HEK293 (cell line): ENCODE results near the gene UBE2G1.
A peak's percentile ranks its signal among the peaks of the same experiment; 100 is the strongest.

Source experiments
- CTCF ChIP-seq: fragments of 450-650 bp; formaldehyde crosslinking; IDR thresholded peaks from 2 replicates; pipeline ENCODE4 v1.5.1; 2016; ENCODE audit warnings: missing biosample characterization, missing genetic modification characterization
- FEZF1 ChIP-seq: fragments of 450-650 bp; formaldehyde crosslinking; IDR thresholded peaks from 2 replicates; pipeline ENCODE4 v1.5.1; 2016; ENCODE audit warnings: missing biosample characterization, missing genetic modification characterization
- GLIS2 ChIP-seq: fragments of 450-650 bp; formaldehyde crosslinking; IDR thresholded peaks from 2 replicates; pipeline ENCODE4 v1.5.1; 2016; ENCODE audit warnings: missing biosample characterization, missing genetic modification characterization
- INSM2 ChIP-seq: fragments of 450-650 bp; formaldehyde crosslinking; IDR thresholded peaks from 2 replicates; pipeline ENCODE4 v1.5.1; 2016; ENCODE audit warnings: missing biosample characterization, missing genetic modification characterization
- KLF17 ChIP-seq: fragments of 450-650 bp; formaldehyde crosslinking; IDR thresholded peaks from 2 replicates; pipeline ENCODE4 v1.5.1; 2016; ENCODE audit warnings: missing biosample characterization, missing genetic modification characterization
- OVOL3 ChIP-seq: fragments of 450-650 bp; formaldehyde crosslinking; IDR thresholded peaks from 2 replicates; pipeline ENCODE4 v1.5.1; 2016; ENCODE audit warnings: missing biosample characterization, missing genetic modification characterization
- PRDM1 ChIP-seq: fragments of 450-650 bp; formaldehyde crosslinking; IDR thresholded peaks from 2 replicates; pipeline ENCODE4; 2016; ENCODE audit warnings: missing biosample characterization, missing genetic modification characterization
- SCRT2 ChIP-seq: fragments of 450-650 bp; formaldehyde crosslinking; IDR thresholded peaks from 2 replicates; pipeline ENCODE4 v1.5.1; 2016; ENCODE audit warnings: missing biosample characterization, missing genetic modification characterization
- SP7 ChIP-seq: fragments of 450-650 bp; formaldehyde crosslinking; IDR thresholded peaks from 2 replicates; pipeline ENCODE4 v1.5.1; 2016; ENCODE audit warnings: missing biosample characterization, missing genetic modification characterization
- YY1 ChIP-seq: fragments of 450-650 bp; formaldehyde crosslinking; IDR thresholded peaks from 2 replicates; pipeline ENCODE4 v1.5.1; 2018; ENCODE audit warnings: missing biosample characterization, missing genetic modification characterization
- ZBTB17 ChIP-seq: fragments of 450-650 bp; formaldehyde crosslinking; IDR thresholded peaks from 2 replicates; pipeline ENCODE4 v1.5.1; 2016; ENCODE audit warnings: missing biosample characterization, missing genetic modification characterization
- ZNF121 ChIP-seq: fragments of 450-650 bp; formaldehyde crosslinking; IDR thresholded peaks from 2 replicates; pipeline ENCODE4 v1.5.1; 2016; ENCODE audit warnings: missing biosample characterization, missing genetic modification characterization
- ZNF138 ChIP-seq: fragments of 450-650 bp; formaldehyde crosslinking; IDR thresholded peaks from 2 replicates; pipeline ENCODE4 v1.5.1; 2016; ENCODE audit warnings: missing biosample characterization, missing genetic modification characterization, borderline replicate concordance
- ZNF24 ChIP-seq: fragments of 450-650 bp; formaldehyde crosslinking; IDR thresholded peaks from 2 replicates; pipeline ENCODE4 v1.5.1; 2016; ENCODE audit warnings: missing biosample characterization, missing genetic modification characterization
- ZNF26 ChIP-seq: fragments of 450-650 bp; formaldehyde crosslinking; IDR thresholded peaks from 2 replicates; pipeline ENCODE4 v1.5.1; 2016; ENCODE audit warnings: missing biosample characterization, missing genetic modification characterization
- ZNF274 ChIP-seq, 2 experiments: fragments of 200-500 bp in 1 of 2; fragments of 450-650 bp in 1 of 2; sonication (Bioruptor generic) in 1 of 2; formaldehyde crosslinking in 1 of 2; IDR thresholded peaks; 2 replicates each; pipeline versions ENCODE4 v1.5.1 to v1.6.1; 2014 to 2016; ENCODE audit warnings: borderline replicate concordance in 1 of 2, inconsistent platforms in 1 of 2, low read length in 1 of 2, missing biosample characterization in 1 of 2, missing genetic modification characterization in 1 of 2
- ZNF324 ChIP-seq: fragments of 450-650 bp; formaldehyde crosslinking; IDR thresholded peaks from 2 replicates; pipeline ENCODE4 v1.5.1; 2016; ENCODE audit warnings: missing biosample characterization, missing genetic modification characterization
- ZNF394 ChIP-seq: fragments of 450-650 bp; formaldehyde crosslinking; IDR thresholded peaks from 2 replicates; pipeline ENCODE4 v1.5.1; 2016; ENCODE audit warnings: missing biosample characterization, missing genetic modification characterization, mild to moderate bottlenecking, moderate library complexity, borderline replicate concordance
- ZNF416 ChIP-seq: fragments of 450-650 bp; formaldehyde crosslinking; IDR thresholded peaks from 2 replicates; pipeline ENCODE4 v1.5.1; 2016; ENCODE audit warnings: missing biosample characterization, missing genetic modification characterization
- ZNF555 ChIP-seq: fragments of 450-650 bp; formaldehyde crosslinking; conservative IDR thresholded peaks from 2 replicates; pipeline ENCODE4 v1.5.1; 2017; ENCODE audit warnings: missing biosample characterization, mild to moderate bottlenecking, missing genetic modification characterization, inconsistent platforms
- ZNF600 ChIP-seq: fragments of 450-650 bp; formaldehyde crosslinking; IDR thresholded peaks from 2 replicates; pipeline ENCODE4 v1.5.1; 2016; ENCODE audit warnings: missing biosample characterization, missing genetic modification characterization
- ZNF639 ChIP-seq: fragments of 450-650 bp; formaldehyde crosslinking; IDR thresholded peaks from 2 replicates; pipeline ENCODE4 v1.5.1; 2016; ENCODE audit warnings: missing biosample characterization, missing genetic modification characterization
- ZNF654 ChIP-seq: fragments of 450-650 bp; formaldehyde crosslinking; IDR thresholded peaks from 2 replicates; pipeline ENCODE4 v1.5.1; 2016; ENCODE audit warnings: low read depth, missing biosample characterization, missing genetic modification characterization
- ZNF660 ChIP-seq: fragments of 450-650 bp; IDR thresholded peaks from 2 replicates; pipeline ENCODE4 v1.5.1; 2018; ENCODE audit warnings: missing biosample characterization, mild to moderate bottlenecking, missing genetic modification characterization
- ZNF701 ChIP-seq: fragments of 450-650 bp; formaldehyde crosslinking; IDR thresholded peaks from 2 replicates; pipeline ENCODE4 v1.5.1; 2016; ENCODE audit warnings: missing biosample characterization, missing genetic modification characterization
- ZNF777 ChIP-seq: fragments of 450-650 bp; formaldehyde crosslinking; IDR thresholded peaks from 2 replicates; pipeline ENCODE4 v1.5.1; 2017; ENCODE audit warnings: missing biosample characterization, missing genetic modification characterization, borderline replicate concordance
- ZNF785 ChIP-seq: fragments of 450-650 bp; formaldehyde crosslinking; IDR thresholded peaks from 2 replicates; pipeline ENCODE4 v1.5.1; 2016; ENCODE audit warnings: missing biosample characterization, missing genetic modification characterization
- ZNF792 ChIP-seq: fragments of 450-650 bp; formaldehyde crosslinking; IDR thresholded peaks from 2 replicates; pipeline ENCODE4 v1.5.1; 2016; ENCODE audit warnings: missing biosample characterization, missing genetic modification characterization
- ZNF837 ChIP-seq: fragments of 450-650 bp; formaldehyde crosslinking; IDR thresholded peaks from 2 replicates; pipeline ENCODE4 v1.5.1; 2016; ENCODE audit warnings: missing biosample characterization, missing genetic modification characterization
- ZSCAN16 ChIP-seq: fragments of 450-650 bp; formaldehyde crosslinking; IDR thresholded peaks from 2 replicates; pipeline ENCODE4 v1.5.1; 2016; ENCODE audit warnings: missing biosample characterization, missing genetic modification characterization
- ZSCAN5A ChIP-seq: fragments of 450-650 bp; formaldehyde crosslinking; IDR thresholded peaks from 2 replicates; pipeline ENCODE4 v1.5.1; 2016; ENCODE audit warnings: missing biosample characterization, missing genetic modification characterization

The UBE2G1 gene

GRCh38 chr17:4412933-4413831 lies 46.7 kb upstream of the UBE2G1 start (continued):
- TF ChIP-seq ZNF26 (tag by site-specific recombination) (no peak), ZNF555 (tag by site-specific recombination) (no peak), KLF17 (tag by site-specific recombination) (0 out of 2 replicates have a peak, but pooled peaks have one; percentile 62), ZNF777 (tag by site-specific recombination) (no peak), ZNF600 (tag by site-specific recombination) (peak; percentile 60; the same call in 1 of the 2 replicates), ZNF121 (tag by site-specific recombination) (no peak), YY1 (no peak), CTCF (peak; percentile 95), ZNF792 (tag by site-specific recombination) (no peak), ZNF138 (tag by site-specific recombination) (no peak), ZBTB17 (tag by site-specific recombination) (peak; percentile 48; the same call in 1 of the 2 replicates), ZNF24 (0 out of 2 replicates have a peak, but pooled peaks have one; percentile 22), PRDM1 (tag by site-specific recombination) (0 out of 2 replicates have a peak, but pooled peaks have one; percentile 53), FEZF1 (tag by site-specific recombination) (no peak), ZSCAN16 (no peak), OVOL3 (tag by site-specific recombination) (no peak), SCRT2 (tag by site-specific recombination) (no peak), INSM2 (tag by site-specific recombination) (no peak), ZNF324 (tag by site-specific recombination) (no peak), ZNF654 (peak; percentile 97), ZNF394 (tag by site-specific recombination) (no peak), ZNF785 (tag by site-specific recombination) (no peak), ZNF660 (tag by site-specific recombination) (peak; percentile 65; the same call in 1 of the 2 replicates), ZSCAN5A (no peak), ZNF639 (tag by site-specific recombination) (0 out of 2 replicates have a peak, but pooled peaks have one; percentile 45), ZNF701 (no peak), ZNF837 (tag by site-specific recombination) (no peak), ZNF416 (tag by site-specific recombination) (no peak), GLIS2 (no peak), SP7 (tag by site-specific recombination) (0 out of 2 replicates have a peak, but pooled peaks have one; percentile 11), ZNF274 (IDR thresholded peaks at IDR 0.05; ENCODE audit: low read length) (no peak), ZNF274 (tag by site-specific recombination; IDR thresholded peaks at IDR 0.05; ENCODE audit: borderline replicate concordance) (no peak)
